Right atrium auricular region (tissue), 2 donors: ENCODE data around the gene MX2. TPM values are rescaled to one million over a fixed set of nuclear protein-coding genes. Genes with fewer than 3 reads are reported as not detected.
"Not testable (repeated sequence)": the region's sequence is repeated elsewhere in the genome, so short reads cannot be mapped to it uniquely, and the experiment has no call there.

Source experiments
- DNase-seq: peaks from one replicate; pipeline ENCODE4 v3.0.0-alpha.2; 2019; ENCODE audit warnings: low spot score
- H3K27ac ChIP-seq, 2 donors: fragments of 200-600 bp; sonication (generic); 1 replicate in 1 of 2; 2 replicates in 1 of 2; pipeline ENCODE4 v1.5.1; 2016 to 2019
- H3K27me3 ChIP-seq, 2 donors: fragments of 200-600 bp; sonication (generic); one replicate each; pipeline versions ENCODE4 v1.5.1 to v1.6.0; 2017 to 2019
- H3K36me3 ChIP-seq: fragments of 200-600 bp; sonication (generic); one replicate; pipeline ENCODE4 v1.5.1; 2016
- H3K4me1 ChIP-seq, 2 donors: fragments of 200-600 bp; sonication (generic); one replicate each; pipeline versions ENCODE4 v1.5.1 to v1.6.0; 2017 to 2019
- H3K4me3 ChIP-seq, 2 donors: fragments of 200-600 bp; sonication (generic); 1 replicate in 1 of 2; 2 replicates in 1 of 2; pipeline ENCODE4 v1.5.1; 2017 to 2019; ENCODE audit warnings: mild to moderate bottlenecking in 1 of 2, moderate library complexity in 1 of 2
- H3K9me3 ChIP-seq, 2 donors: fragments of 200-600 bp; sonication (generic); one replicate each; pipeline ENCODE4 v1.5.1; 2019
- CTCF ChIP-seq, 2 donors: fragments of 200-600 bp; sonication (generic); IDR thresholded peaks; one replicate each; pipeline ENCODE4 v1.5.1; 2019; ENCODE audit warnings: antibody characterized with exemption in 2 of 2
- total RNA-seq, 2 donors: library from RNA; depleted of rRNA; stranded (reverse); fragments of >200 nt; gene quantifications; one replicate each; pipeline ENCODE4 v1.1.0, GENCODE V29; 2016

MX2 gene
- total RNA-seq, result 1 to 10 TPM; 5.5 to 5.9 TPM

GRCh38 chr21:41361786-41362604, at the start of gene MX2:
TSS of gene MX2 (plus strand) at chr21:41362027. CDS start at chr21:41376907, 14,880 bp downstream.
- TF ChIP-seq CTCF (IDR thresholded peaks at IDR 0.05), result no peak
- Histone ChIP-seq H3K4me1 (peaks cover 0 to 30% of the 10 kb centered on the region in 2 donors), H3K4me3 (peak within 1 kb of the TSS; percentile 25 to 49), H3K27me3 (no peaks in the 10 kb centered on the region), H3K9me3 (no peaks in the 10 kb centered on the region), H3K27ac (peak within 1 kb of the TSS; percentile 88 to 90), H3K36me3 (no peaks in the 10 kb centered on the region)
- DNase-seq, result peak; percentile 94

GRCh38 chr21:41313285-41314164, 48.3 kb upstream of the MX2 start:
- H3K9me3 ChIP-seq, H3K36me3 ChIP-seq, H3K4me3 ChIP-seq, H3K27me3 ChIP-seq, H3K27ac ChIP-seq, DNase-seq: not testable (repeated sequence)
- H3K4me1 ChIP-seq, result peaks cover 0 to 11% of the 10 kb centered on the region in 2 donors

GRCh38 chr21:41315726-41316125, 46.1 kb upstream of the MX2 start:
- no peak overlapping the region for H3K27ac ChIP-seq
- no peaks in the 10 kb centered on the region for H3K9me3 ChIP-seq
- H3K4me1 ChIP-seq, result peaks cover 0 to 11% of the 10 kb centered on the region in 2 donors
- DNase-seq, result no peak
- peaks cover 0 to 2% of the 10 kb centered on the region in 2 donors for H3K27me3 ChIP-seq
- TF ChIP-seq CTCF (IDR thresholded peaks at IDR 0.05), result no peak
- H3K36me3 ChIP-seq, result no peaks in the 10 kb centered on the region
- H3K4me3 ChIP-seq, result no peak overlapping the region

- H3K4me1 ChIP-seq, result peaks cover 0 to 11% of the 10 kb centered on the region in 2 donors
- TF ChIP-seq CTCF (IDR thresholded peaks at IDR 0.05), result no peak
- peaks cover 0 to 2% of the 10 kb centered on the region in 2 donors for H3K27me3 ChIP-seq
- H3K9me3 ChIP-seq, result no peaks in the 10 kb centered on the region
- DNase-seq, result no peak
- H3K4me3 ChIP-seq, result peak within 1 kb of the TSS; percentile 15 to 45
- no peaks in the 10 kb centered on the region for H3K36me3 ChIP-seq
- no peak within 1 kb of the TSS for H3K27ac ChIP-seq
Observed at GRCh38 chr21:41316200-41317062, 45.4 kb upstream of the MX2 start, which contains the start of gene FAM3B. TSS of gene FAM3B (plus strand) at chr21:41316801. CDS start at chr21:41316880, 79 bp downstream.

- H3K4me1 ChIP-seq, result peaks cover 0 to 11% of the 10 kb centered on the region in 2 donors
- H3K27me3 ChIP-seq, result peaks cover 0 to 2% of the 10 kb centered on the region in 2 donors
- H3K27ac ChIP-seq, result no peak overlapping the region
- H3K9me3 ChIP-seq, result no peaks in the 10 kb centered on the region
- peak overlapping the region in 1 of 2 donors; percentile 45 for H3K4me3 ChIP-seq
- no peaks in the 10 kb centered on the region for H3K36me3 ChIP-seq
- no peak for DNase-seq
- TF ChIP-seq CTCF (IDR thresholded peaks at IDR 0.05), result no peak
Observed at GRCh38 chr21:41317063-41317392, 44.8 kb upstream of the MX2 start.
